IPS-18a (cell line): ENCODE results near the gene MISP.
A peak's percentile ranks its signal among the peaks of the same experiment; 100 is the strongest.

Experiments used
- H3K27ac ChIP-seq: one replicate; pipeline ENCODE4 v1.5.1; 2013; ENCODE audit warnings: low read length
- H3K27me3 ChIP-seq: one replicate; pipeline ENCODE4 v1.6.1; 2013; ENCODE audit warnings: mild to moderate bottlenecking, low read length; ENCODE audit not compliant: control insufficient read depth, insufficient read depth
- H3K36me3 ChIP-seq: one replicate; pipeline ENCODE4 v1.6.1; 2013; ENCODE audit warnings: low read depth, low read length; ENCODE audit not compliant: control insufficient read depth
- H3K4me1 ChIP-seq: one replicate; pipeline ENCODE4 v1.6.1; 2013; ENCODE audit warnings: low read depth, low read length; ENCODE audit not compliant: control insufficient read depth
- H3K4me3 ChIP-seq: one replicate; pipeline ENCODE4 v1.5.1; 2013; ENCODE audit warnings: low read length
- H3K9ac ChIP-seq: one replicate; pipeline ENCODE4 v1.6.1; 2013; ENCODE audit warnings: mild to moderate bottlenecking, low read length, moderate library complexity
- H3K9me3 ChIP-seq: one replicate; pipeline ENCODE4 v1.6.1; 2013; ENCODE audit warnings: low read depth, low read length; ENCODE audit not compliant: control insufficient read depth

Gene MISP

GRCh38 chr19:769616-770015 is 18.7 kb downstream of the MISP start:
- no peaks in the 10 kb centered on the region for H3K27me3 ChIP-seq
- no peaks in the 10 kb centered on the region for H3K36me3 ChIP-seq
- H3K27ac ChIP-seq, result no peak overlapping the region
- H3K9ac ChIP-seq, result no peak overlapping the region
- H3K4me1 ChIP-seq, result no peaks in the 10 kb centered on the region
- H3K4me3 ChIP-seq, result no peak overlapping the region
- no peaks in the 10 kb centered on the region for H3K9me3 ChIP-seq

DNA sequence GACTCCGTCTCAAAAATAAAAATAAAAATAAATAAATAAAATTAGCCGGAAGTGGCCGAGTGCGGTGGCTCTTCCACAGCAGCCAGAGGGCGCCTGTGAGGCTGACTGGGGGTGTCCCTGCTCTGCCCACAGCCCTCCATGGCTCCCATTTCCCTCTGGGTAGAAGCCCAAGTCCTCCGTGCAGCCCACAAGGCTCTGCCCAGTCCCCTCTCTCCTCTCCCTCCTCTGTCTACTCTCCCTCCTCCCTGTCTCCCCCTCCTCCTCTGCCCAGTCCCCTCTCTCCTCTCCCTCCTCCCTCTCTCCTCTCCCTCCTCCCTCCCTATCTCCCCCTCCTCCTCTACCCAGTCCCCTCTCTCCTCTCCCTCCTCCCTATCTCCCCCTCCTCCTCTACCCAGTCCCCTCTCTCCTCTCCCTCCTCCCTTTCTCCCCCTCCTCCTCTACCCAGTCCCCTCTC is 20.4 kb downstream of the MISP start:
- Histone ChIP-seq H3K9me3 (no peaks in the 10 kb centered on the region), H3K4me3 (no peak overlapping the region), H3K27me3 (no peaks in the 10 kb centered on the region), H3K36me3 (no peaks in the 10 kb centered on the region), H3K4me1 (no peaks in the 10 kb centered on the region), H3K9ac (no peak overlapping the region), H3K27ac (no peak overlapping the region)

DNA sequence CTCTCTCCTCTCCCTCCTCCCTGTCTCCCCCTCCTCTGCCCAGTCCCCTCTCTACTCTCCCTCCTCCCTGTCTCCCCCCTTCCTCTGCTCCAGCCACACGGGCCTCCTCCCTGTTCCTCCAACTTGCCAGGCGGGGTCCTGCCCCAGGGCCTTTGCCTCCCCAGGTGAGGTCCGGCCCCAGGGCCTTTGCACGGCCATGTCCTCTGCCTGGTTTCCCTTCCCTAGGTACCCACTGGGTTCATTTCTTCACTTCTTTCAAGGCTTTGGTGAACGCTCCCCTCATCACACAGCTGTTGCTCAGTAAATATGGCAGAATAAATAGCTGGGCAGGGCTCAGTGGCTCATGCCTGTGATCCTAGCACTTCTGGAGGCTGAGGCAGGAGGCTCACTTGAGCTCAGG is 21.2 kb downstream of the MISP start:
- H3K36me3 ChIP-seq, result no peaks in the 10 kb centered on the region
- no peak overlapping the region for H3K27ac ChIP-seq
- H3K9ac ChIP-seq, result no peak overlapping the region
- no peaks in the 10 kb centered on the region for H3K27me3 ChIP-seq
- H3K4me3 ChIP-seq, result no peak overlapping the region
- no peaks in the 10 kb centered on the region for H3K4me1 ChIP-seq
- H3K9me3 ChIP-seq, result no peaks in the 10 kb centered on the region

DNA sequence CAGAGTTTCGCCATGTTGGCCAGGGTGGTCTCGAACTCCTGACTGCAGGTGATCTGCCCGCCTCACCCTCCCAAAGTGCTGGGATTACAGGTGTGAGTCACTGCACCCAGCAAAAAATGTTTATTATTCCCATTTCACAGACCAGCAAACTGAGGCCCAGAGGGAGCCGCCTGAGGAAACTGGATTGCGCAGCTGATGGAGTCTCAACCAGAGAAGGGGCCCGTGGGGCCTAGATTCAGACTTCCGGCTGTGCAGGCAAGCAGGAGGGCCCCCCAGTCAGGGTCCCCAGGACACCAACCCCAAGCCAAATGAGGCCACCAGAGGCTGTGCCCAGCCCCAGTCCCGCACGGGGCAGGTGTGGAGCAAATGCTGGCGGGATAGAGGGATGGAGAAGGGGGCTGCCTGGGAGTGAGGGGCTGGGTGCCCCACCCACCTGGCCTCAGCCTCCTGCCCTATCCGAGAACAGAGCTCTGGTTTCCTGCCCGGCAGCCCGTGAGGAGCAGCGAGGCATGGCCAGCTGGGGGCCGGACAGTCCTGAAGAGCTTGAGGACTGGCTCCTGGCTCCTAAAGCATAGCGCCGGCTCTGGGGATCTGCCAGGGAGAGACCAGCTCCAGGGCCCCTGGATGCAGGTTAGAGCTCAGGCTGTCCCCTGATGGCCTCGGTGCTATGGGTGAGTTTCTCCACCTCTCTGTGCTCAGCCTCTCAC is 22.0 kb downstream of the MISP start:
- no peaks in the 10 kb centered on the region for H3K27me3 ChIP-seq
- H3K4me3 ChIP-seq, result no peak overlapping the region
- H3K27ac ChIP-seq, result no peak overlapping the region
- H3K9ac ChIP-seq, result no peak overlapping the region
- H3K9me3 ChIP-seq, result no peaks in the 10 kb centered on the region
- H3K4me1 ChIP-seq, result no peaks in the 10 kb centered on the region
- no peaks in the 10 kb centered on the region for H3K36me3 ChIP-seq

DNA sequence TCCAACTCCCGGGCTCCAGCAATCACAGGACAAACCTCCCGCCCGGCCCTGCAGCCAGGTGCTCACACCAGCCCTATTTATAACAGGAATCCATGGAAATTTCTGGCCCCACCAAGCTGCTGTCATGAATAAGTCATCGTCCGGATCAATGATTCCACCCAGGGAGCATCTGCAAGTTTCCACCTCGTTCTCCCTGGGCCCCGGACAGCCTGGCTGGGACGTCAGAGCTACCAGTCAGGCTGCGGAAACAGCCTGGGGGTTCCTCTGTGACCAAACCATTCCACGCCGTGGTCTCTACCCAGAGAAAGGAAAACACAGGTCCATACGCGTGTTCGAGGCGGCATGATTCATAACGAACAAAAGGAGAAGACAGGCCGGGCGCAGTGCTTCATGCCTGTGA is 25.6 kb downstream of the MISP start:
- H3K4me1 ChIP-seq, result no peaks in the 10 kb centered on the region

DNA sequence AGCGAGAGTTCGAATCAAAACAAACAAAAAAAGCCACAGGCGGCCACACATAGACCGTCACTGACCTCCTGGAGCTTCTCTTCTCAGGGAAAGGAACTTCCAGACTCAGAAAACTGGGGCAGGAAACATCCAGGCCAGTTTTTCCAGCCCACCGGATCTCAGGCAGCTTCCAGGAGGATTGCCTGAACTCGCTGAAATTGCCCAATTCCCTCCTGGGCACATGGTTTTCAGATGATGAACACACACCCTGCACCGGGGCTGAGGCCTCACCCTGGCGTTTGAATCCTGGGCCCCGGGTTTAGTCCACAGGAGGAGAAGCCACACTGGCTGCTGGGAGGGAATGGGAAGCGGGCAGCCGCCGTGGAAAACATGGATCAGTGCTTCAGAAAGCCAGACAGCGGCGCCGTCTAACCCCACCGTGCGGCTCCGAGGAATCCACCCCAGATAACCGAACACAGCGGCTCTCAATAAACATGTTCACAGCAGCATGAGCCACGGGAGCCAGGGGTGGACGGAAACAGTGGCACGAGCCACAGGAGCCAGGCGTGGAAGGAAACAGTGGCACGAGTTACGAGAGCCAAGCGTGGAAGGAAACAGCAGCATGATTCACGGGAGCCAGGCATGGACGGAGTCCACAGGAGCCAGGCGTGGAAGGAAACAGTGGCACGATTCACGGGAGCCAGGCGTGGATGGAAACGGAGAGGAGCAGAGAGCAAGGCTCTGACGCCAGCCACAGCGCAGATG is 28.2 kb downstream of the MISP start:
- Histone ChIP-seq H3K27ac (no peak overlapping the region), H3K4me3 (no peak overlapping the region), H3K36me3 (no peaks in the 10 kb centered on the region), H3K9ac (no peak overlapping the region), H3K9me3 (no peaks in the 10 kb centered on the region), H3K4me1 (peaks cover 13% of the 10 kb centered on the region), H3K27me3 (no peaks in the 10 kb centered on the region)

More for the DNA sequence above, 25.6 kb downstream of the MISP start:
- Histone ChIP-seq H3K27ac (no peak overlapping the region), H3K9ac (no peak overlapping the region), H3K36me3 (no peaks in the 10 kb centered on the region), H3K9me3 (no peaks in the 10 kb centered on the region), H3K27me3 (no peaks in the 10 kb centered on the region), H3K4me3 (no peak overlapping the region)

DNA sequence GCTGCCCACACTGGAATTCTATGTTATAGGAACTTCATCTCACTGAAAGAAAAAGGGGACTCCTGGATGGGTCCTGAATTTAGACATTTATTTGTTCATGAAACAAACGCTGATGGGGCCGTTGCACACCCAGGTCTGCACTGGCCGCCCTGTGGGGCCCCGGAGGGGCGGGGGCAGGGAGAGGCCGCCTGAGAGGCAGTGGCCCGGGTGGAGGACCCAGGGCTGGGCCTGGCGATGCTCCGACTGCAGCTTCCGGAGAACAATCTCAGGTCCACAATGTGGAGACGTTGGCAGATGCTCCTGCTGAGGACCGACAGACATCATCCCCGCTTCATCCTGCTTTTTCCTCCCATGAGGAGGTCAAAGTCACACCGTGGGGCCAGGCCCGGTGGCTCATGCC is 30.0 kb downstream of the MISP start:
- H3K9ac ChIP-seq, result no peak overlapping the region
- H3K36me3 ChIP-seq, result no peaks in the 10 kb centered on the region
- no peaks in the 10 kb centered on the region for H3K9me3 ChIP-seq
- peaks cover 13% of the 10 kb centered on the region for H3K4me1 ChIP-seq
- H3K27ac ChIP-seq, result no peak overlapping the region
- H3K27me3 ChIP-seq, result no peaks in the 10 kb centered on the region
- no peak overlapping the region for H3K4me3 ChIP-seq

DNA sequence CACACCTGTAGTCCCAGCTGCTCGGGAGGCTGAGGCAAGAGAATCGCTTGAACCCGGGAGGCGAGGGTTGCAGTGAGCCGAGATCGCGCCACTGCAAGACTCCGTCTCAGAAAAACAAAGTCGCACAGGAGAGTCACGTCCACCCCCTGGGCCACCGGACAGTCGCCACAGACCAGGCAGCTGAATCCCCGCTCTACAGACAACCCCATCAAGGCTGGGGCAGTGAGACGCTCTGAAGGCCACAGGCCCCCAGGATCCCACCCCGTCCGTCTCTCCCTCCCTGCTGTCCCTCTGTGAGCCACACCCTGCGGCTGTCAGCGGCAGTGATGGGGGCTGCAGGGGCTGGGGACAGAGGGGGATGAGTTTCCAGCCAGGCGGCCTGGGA is 30.9 kb downstream of the MISP start:
- Histone ChIP-seq H3K4me1 (peaks cover 13% of the 10 kb centered on the region), H3K4me3 (peak overlapping the region; percentile 45), H3K27me3 (no peaks in the 10 kb centered on the region), H3K36me3 (no peaks in the 10 kb centered on the region), H3K9me3 (no peaks in the 10 kb centered on the region), H3K27ac (no peak overlapping the region), H3K9ac (no peak overlapping the region)

GRCh38 chr19:782185-782877 is 31.4 kb downstream of the MISP start:
- Histone ChIP-seq H3K27me3 (no peaks in the 10 kb centered on the region), H3K4me3 (peak overlapping the region; percentile 45), H3K9me3 (no peaks in the 10 kb centered on the region), H3K27ac (no peak overlapping the region), H3K36me3 (no peaks in the 10 kb centered on the region), H3K9ac (peak overlapping the region; percentile 18), H3K4me1 (peaks cover 13% of the 10 kb centered on the region)

- H3K27me3 ChIP-seq, result no peaks in the 10 kb centered on the region
- peak overlapping the region; percentile 45 for H3K4me3 ChIP-seq
- peaks cover 13% of the 10 kb centered on the region for H3K4me1 ChIP-seq
- H3K9me3 ChIP-seq, result no peaks in the 10 kb centered on the region
- no peak overlapping the region for H3K27ac ChIP-seq
- no peaks in the 10 kb centered on the region for H3K36me3 ChIP-seq
- peak overlapping the region; percentile 18 for H3K9ac ChIP-seq
These were observed 32.2 kb downstream of the MISP start for GRCh38 chr19:782878-783668.

- no peak overlapping the region for H3K9ac ChIP-seq
- peaks cover 22% of the 10 kb centered on the region for H3K4me1 ChIP-seq
- H3K27me3 ChIP-seq, result no peaks in the 10 kb centered on the region
- no peak overlapping the region for H3K4me3 ChIP-seq
- no peaks in the 10 kb centered on the region for H3K9me3 ChIP-seq
- H3K36me3 ChIP-seq, result no peaks in the 10 kb centered on the region
- H3K27ac ChIP-seq, result no peak overlapping the region
These were observed 33.6 kb downstream of the MISP start for GRCh38 chr19:784541-784940.
